RWPE1 (cell line): ENCODE data around the gene COX4I1.

ENCODE experiments used
- CTCF ChIA-PET: fragments of 350-600 bp; sonication (Branson Sonifier 250); formaldehyde crosslinking; extraction: SDS; loops from one replicate; lab custom pipeline; 2021; lab: Yijun Ruan, JAX
- POLR2A ChIA-PET: fragments of 400-600 bp; formaldehyde crosslinking; extraction: SDS; loops from one replicate; lab custom pipeline; 2020; ENCODE audit warnings: antibody characterized with exemption; ENCODE audit not compliant: low non-redundant PET; lab: Yijun Ruan, JAX
- DNase-seq: peaks from one replicate; pipeline ENCODE4 v3.0.0; 2012; ENCODE audit warnings: low spot score
- H3K27ac ChIP-seq: fragments of 450-650 bp; 2 replicates; pipeline ENCODE4 v1.5.1; 2017
- CTCF ChIP-seq: fragments of 450-650 bp; conservative IDR thresholded peaks from 2 replicates; pipeline ENCODE4 v1.5.1; 2017; ENCODE audit warnings: low read depth, mild to moderate bottlenecking

COX4I1 gene

GRCh38 chr16:85808926-85809325 is 9.4 kb downstream of the COX4I1 start:
- TF ChIP-seq CTCF: no peak
- H3K27ac ChIP-seq: no peak overlapping the region
- DNase-seq: no peak
- POLR2A ChIA-PET: no interaction called here
- CTCF ChIA-PET: interaction anchor here (1.7 kb wide), 1 partner anchor 12 kb away, joined by 6 read pairs; no protein-coding TSS in a partner anchor

GRCh38 chr16:85809645-85810044 is 10.2 kb downstream of the COX4I1 start:
- no peak for DNase-seq
- ChIA-PET CTCF (interaction anchor here (1.7 kb wide), 1 partner anchor 12 kb away, joined by 6 read pairs; no protein-coding TSS in a partner anchor), POLR2A (no interaction called here)
- no peak for TF ChIP-seq CTCF
- H3K27ac ChIP-seq: no peak overlapping the region

GRCh38 chr16:85810097-85810741 is 10.7 kb downstream of the COX4I1 start:
- ChIA-PET POLR2A (no interaction called here), CTCF (interaction anchor here (1.2 to 1.7 kb wide), 2 partner anchors 11 kb away, joined by 5 to 6 read pairs; no protein-coding TSS in a partner anchor)
- no peak overlapping the region for H3K27ac ChIP-seq
- DNase-seq: no peak
- TF ChIP-seq CTCF: no peak

GRCh38 chr16:85810742-85811115 is 11.2 kb downstream of the COX4I1 start:
- TF ChIP-seq CTCF: no peak
- DNase-seq: no peak
- ChIA-PET CTCF (interaction anchor here (1.2 kb wide), 1 partner anchor 11 kb away, joined by 5 read pairs; no protein-coding TSS in a partner anchor), POLR2A (no interaction called here)
- no peak overlapping the region for H3K27ac ChIP-seq

GRCh38 chr16:85812031-85812807 is 12.7 kb downstream of the COX4I1 start:
- CTCF ChIA-PET: interaction anchor here (0.6 to 1.6 kb wide), 4 partner anchors 9 to 1556 kb away, joined by 3 to 6 read pairs (median 4); no protein-coding TSS in a partner anchor
- no peak for TF ChIP-seq CTCF
- POLR2A ChIA-PET: no interaction called here

More at GRCh38 chr16:85812031-85812807, 12.7 kb downstream of the COX4I1 start:
- H3K27ac ChIP-seq: no peak overlapping the region
- DNase-seq: no peak
